ENCODE results near the gene NDUFB2.

- TF ChIP-seq EZH2 (IDR thresholded peaks at IDR 0.05) (no peak), POLR2AphosphoS5 (IDR thresholded peaks at IDR 0.05; ENCODE audit: borderline replicate concordance, low read depth, low read length) (no peak), FOXP2 (optimal IDR thresholded peaks at IDR 0.05; ENCODE audit: control extremely low read depth, extremely low read length, insufficient read depth) (no peak)
These were observed 12.2 kb upstream of the NDUFB2 start for GRCh38 chr7:140684066-140684950.

All from SK-N-MC (cell line).